ENCODE measurements around the gene SND1.

SND1 gene

DNA sequence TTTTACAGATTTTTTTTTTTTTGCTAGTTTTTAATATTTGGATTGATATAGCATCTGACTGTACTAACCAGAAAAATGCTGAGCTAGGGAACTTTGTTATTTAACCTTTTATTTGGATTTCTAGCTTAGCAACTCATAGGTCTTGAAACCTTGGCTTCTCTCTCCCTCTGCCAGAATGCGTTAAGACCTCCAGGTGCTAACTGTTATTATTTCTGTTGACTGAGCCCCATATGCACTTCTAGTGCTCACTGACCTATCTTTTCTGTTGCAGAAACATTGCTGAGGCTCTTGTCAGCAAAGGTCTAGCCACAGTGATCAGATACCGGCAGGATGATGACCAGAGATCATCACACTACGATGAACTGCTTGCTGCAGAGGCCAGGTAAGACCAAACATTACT, 235.6 kb downstream of the SND1 start:
- no peak for DNase-seq (ENCODE audit: extremely low read depth, low read depth)
- TF ChIP-seq, protein P1, sequence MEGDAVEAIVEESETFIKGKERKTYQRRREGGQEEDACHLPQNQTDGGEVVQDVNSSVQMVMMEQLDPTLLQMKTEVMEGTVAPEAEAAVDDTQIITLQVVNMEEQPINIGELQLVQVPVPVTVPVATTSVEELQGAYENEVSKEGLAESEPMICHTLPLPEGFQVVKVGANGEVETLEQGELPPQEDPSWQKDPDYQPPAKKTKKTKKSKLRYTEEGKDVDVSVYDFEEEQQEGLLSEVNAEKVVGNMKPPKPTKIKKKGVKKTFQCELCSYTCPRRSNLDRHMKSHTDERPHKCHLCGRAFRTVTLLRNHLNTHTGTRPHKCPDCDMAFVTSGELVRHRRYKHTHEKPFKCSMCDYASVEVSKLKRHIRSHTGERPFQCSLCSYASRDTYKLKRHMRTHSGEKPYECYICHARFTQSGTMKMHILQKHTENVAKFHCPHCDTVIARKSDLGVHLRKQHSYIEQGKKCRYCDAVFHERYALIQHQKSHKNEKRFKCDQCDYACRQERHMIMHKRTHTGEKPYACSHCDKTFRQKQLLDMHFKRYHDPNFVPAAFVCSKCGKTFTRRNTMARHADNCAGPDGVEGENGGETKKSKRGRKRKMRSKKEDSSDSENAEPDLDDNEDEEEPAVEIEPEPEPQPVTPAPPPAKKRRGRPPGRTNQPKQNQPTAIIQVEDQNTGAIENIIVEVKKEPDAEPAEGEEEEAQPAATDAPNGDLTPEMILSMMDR (IDR thresholded peaks at IDR 0.05; ENCODE audit: low read depth, low read length, missing control alignments), result no peak
- no peak overlapping the region for H3K4me3 ChIP-seq (replicated peaks; ENCODE audit: low read depth, low read length)

DNA sequence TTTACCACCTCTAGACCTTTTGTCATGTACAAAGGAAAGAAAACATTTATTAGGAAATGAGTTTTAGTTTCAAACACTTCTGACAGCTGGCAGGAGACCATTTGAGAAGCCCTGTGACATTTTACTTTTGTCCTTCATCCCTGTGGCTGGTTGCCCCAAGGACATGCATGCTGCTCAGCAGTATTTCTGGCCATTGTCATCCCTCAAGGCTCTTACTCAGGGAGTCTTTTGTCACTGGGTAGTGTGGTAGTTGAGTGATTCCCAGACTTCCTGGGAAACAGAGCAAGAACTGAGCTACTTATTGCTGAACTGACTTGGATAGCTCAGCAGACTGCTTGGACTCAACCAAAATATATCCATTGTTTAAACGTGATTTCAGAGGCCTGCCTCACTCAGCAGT, 236.4 kb downstream of the SND1 start:
- TF ChIP-seq, protein P1 (IDR thresholded peaks at IDR 0.05; ENCODE audit: low read depth, low read length, missing control alignments), result no peak
- no peak overlapping the region for H3K4me3 ChIP-seq (replicated peaks; ENCODE audit: low read depth, low read length)
- DNase-seq (ENCODE audit: extremely low read depth, low read depth), result no peak

DNA sequence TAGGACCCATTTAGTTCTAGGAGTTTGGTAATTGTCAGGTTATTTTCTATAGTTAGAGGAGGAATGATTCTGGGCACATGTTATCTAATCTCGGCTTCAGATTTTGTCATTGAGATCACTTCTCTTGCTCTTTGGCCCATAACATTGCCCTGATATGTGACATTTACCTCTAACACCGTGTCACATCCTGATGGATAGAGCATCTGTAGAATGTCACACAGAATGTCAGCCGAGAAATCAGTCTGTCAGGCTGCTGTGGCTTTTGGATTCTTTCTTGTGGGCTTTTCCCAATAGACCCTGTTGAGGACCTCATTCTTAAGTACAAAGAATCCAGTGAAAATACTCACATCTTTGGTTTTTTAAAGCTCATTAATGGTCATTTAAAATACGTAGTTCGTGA, 236.8 kb downstream of the SND1 start:
- DNase-seq (ENCODE audit: extremely low read depth, low read depth), result no peak
- TF ChIP-seq, protein P1 (IDR thresholded peaks at IDR 0.05; ENCODE audit: low read depth, low read length, missing control alignments), result no peak
- no peak overlapping the region for H3K4me3 ChIP-seq (replicated peaks; ENCODE audit: low read depth, low read length)

DNA sequence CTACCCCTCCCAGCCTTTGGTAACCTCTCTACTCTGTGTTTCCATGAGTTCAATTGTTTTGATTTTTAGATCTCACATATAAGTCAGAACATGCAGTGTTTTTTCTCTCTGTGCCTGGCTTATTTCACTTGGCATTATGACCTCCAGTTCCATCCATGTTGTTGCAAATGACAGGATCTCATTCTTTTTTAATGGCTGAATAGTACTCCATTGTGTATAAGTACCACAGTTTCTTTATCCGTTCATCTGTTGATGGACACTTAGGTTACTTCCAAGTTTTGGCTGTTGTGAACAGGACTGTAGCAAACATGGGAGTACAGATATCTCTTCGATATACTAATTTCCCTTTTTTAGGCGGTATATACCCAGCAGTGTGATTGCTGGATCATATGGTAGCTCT, 237.7 kb downstream of the SND1 start:
- H3K4me3 ChIP-seq (replicated peaks; ENCODE audit: low read depth, low read length), result no peak overlapping the region
- no peak for DNase-seq (ENCODE audit: extremely low read depth, low read depth)
- TF ChIP-seq, protein P1 (IDR thresholded peaks at IDR 0.05; ENCODE audit: low read depth, low read length, missing control alignments), result no peak

DNA sequence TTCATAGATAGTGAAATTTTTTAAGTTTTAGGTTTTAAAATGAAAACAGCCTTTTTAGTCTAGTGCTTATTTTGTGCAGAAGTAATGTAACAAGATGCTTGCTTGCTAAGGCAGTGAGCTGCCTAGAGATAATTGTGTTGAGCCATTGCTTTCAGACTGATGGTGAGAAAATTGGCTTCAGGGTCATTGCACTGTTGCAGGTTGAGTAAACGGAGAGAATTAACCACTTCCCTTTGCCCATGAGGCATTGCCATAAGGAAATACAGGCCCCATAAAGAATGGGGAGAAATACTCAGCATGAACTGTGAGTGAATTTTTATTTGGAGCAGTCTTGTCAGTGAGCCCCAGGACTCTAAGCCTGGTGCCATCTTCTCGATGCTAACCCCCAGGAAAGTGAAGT, 238.7 kb downstream of the SND1 start:
- DNase-seq (ENCODE audit: extremely low read depth, low read depth), result no peak
- TF ChIP-seq, protein P1 (IDR thresholded peaks at IDR 0.05; ENCODE audit: low read depth, low read length, missing control alignments), result no peak
- H3K4me3 ChIP-seq (replicated peaks; ENCODE audit: low read depth, low read length), result no peak overlapping the region

DNA sequence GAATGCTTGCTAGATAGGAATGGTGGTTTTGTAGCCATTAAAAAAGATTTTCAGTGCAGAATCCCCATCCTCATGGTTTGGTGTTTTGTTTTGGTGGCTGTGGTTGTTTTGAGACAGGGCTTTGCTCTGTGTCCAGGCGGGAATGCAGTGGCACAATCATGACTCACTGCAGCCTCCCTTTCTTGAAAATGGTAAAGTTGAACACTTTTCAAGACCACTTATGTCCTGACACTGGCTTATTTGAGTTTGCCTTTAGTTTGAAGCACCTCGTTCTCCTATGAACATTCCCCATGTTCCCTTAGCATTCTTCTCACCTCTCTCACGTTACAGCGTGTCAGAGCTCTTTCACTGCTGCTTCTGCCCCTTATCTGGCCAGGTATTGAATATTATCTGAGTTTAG, 239.2 kb downstream of the SND1 start:
- TF ChIP-seq, protein P1 (IDR thresholded peaks at IDR 0.05; ENCODE audit: low read depth, low read length, missing control alignments), result no peak
- no peak for DNase-seq (ENCODE audit: extremely low read depth, low read depth)
- H3K4me3 ChIP-seq (replicated peaks; ENCODE audit: low read depth, low read length), result no peak overlapping the region

DNA sequence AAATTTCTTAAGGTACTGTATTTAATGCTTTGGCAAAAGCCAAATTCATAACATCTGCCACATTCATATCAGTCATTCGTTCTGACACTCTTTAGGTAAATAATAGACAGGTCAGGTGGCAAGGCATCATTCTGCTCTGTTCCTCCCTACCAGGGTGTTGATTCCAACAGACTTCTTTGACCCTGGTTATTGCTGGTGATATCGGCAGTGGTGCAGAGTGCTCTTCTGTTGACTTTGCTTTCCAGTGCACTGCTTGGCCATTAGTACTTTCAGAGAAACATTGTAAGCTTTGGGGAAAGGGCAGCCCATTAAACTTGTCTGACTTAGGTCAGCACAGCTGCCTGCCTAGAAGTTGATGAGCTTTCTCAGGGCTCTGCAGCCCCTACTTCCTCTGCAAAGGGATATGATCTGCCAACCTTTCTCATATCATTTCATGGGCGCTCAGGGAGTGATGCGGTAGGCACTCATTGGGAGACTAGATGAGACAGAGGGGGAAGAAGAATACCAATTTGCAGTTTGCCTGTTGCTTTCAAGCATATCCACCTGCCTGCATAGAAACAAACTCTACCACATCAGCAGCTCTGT, 240.0 kb downstream of the SND1 start:
- TF ChIP-seq, protein P1 (IDR thresholded peaks at IDR 0.05; ENCODE audit: low read depth, low read length, missing control alignments), result no peak

More for the DNA sequence above, 240.0 kb downstream of the SND1 start:
- no peak for DNase-seq (ENCODE audit: extremely low read depth, low read depth)
- H3K4me3 ChIP-seq (replicated peaks; ENCODE audit: low read depth, low read length), result no peak overlapping the region
